GM19240 (cell line): ENCODE results near the gene RILPL1.
A peak's percentile ranks its signal among the peaks of the same experiment; 100 is the strongest.
"Not testable (repeated sequence)": the region's sequence is repeated elsewhere in the genome, so short reads cannot be mapped to it uniquely, and the experiment has no call there.

Experiments
- DNase-seq: peaks from one replicate; pipeline ENCODE4 v3.0.0; 2011; ENCODE audit warnings: low spot score; ENCODE audit not compliant: insufficient read length

Gene RILPL1

GRCh38 chr12:123471374-123472068, 62.0 kb downstream of the RILPL1 start:
- DNase-seq, result no peak

GRCh38 chr12:123469978-123470377, 63.5 kb downstream of the RILPL1 start:
- DNase-seq, result no peak

GRCh38 chr12:123468786-123469185, 64.7 kb downstream of the RILPL1 start:
- DNase-seq, result peak; percentile 60

GRCh38 chr12:123465084-123465483, 68.4 kb downstream of the RILPL1 start:
- DNase-seq, result no peak

GRCh38 chr12:123463174-123463573, 70.3 kb downstream of the RILPL1 start:
- not testable (repeated sequence) for DNase-seq

- DNase-seq, result peak; percentile 54
Observed at GRCh38 chr12:123457980-123458779, 75.3 kb downstream of the RILPL1 start, which contains the start of gene SNRNP35. Gene SNRNP35 (plus strand): TSS chr12:123458139. CDS start chr12:123465541, 7,402 bp downstream.

GRCh38 chr12:123453165-123453564, 80.4 kb downstream of the RILPL1 start:
- DNase-seq, result no peak

GRCh38 chr12:123452276-123452550, 81.3 kb downstream of the RILPL1 start:
- DNase-seq, result not testable (repeated sequence)

- no peak for DNase-seq
Observed at GRCh38 chr12:123450636-123451035, 82.9 kb downstream of the RILPL1 start.

GRCh38 chr12:123449856-123450255, 83.7 kb downstream of the RILPL1 start:
- DNase-seq, result no peak

- no peak for DNase-seq
Observed at GRCh38 chr12:123449249-123449733, 84.2 kb downstream of the RILPL1 start.

GRCh38 chr12:123446333-123446713, 87.2 kb downstream of the RILPL1 start:
- no peak for DNase-seq

- DNase-seq, result no peak
Observed at GRCh38 chr12:123445388-123446332, 87.9 kb downstream of the RILPL1 start.

GRCh38 chr12:123444092-123445026, 89.2 kb downstream of the RILPL1 start:
- no peak for DNase-seq

GRCh38 chr12:123442774-123443173, 90.7 kb downstream of the RILPL1 start:
- DNase-seq, result no peak

- peak; percentile 22 for DNase-seq
Observed at GRCh38 chr12:123441523-123442164, 91.9 kb downstream of the RILPL1 start.

- DNase-seq, result peak; percentile 71
Observed at GRCh38 chr12:123436017-123436964, 97.2 kb downstream of the RILPL1 start, which contains the start of gene RILPL2. Gene RILPL2 (minus strand): TSS chr12:123436684. CDS start chr12:123436420, 264 bp downstream.

- DNase-seq, result no peak
Observed at GRCh38 chr12:123435636-123436016, 97.9 kb downstream of the RILPL1 start.

GRCh38 chr12:123433615-123434014, 99.9 kb downstream of the RILPL1 start:
- no peak for DNase-seq
